ENCODE measurements around the gene FAM83F.
"Not testable (repeated sequence)": the region's sequence is repeated elsewhere in the genome, so short reads cannot be mapped to it uniquely, and the experiment has no call there.

FAM83F gene

GRCh38 chr22:40024201-40025061, 29.7 kb downstream of the FAM83F start:
- ATAC-seq, result peak; percentile 94
- no peak for TF ChIP-seq ZFP30 (CRISPR knock-in tag; IDR thresholded peaks at IDR 0.05)
- TF ChIP-seq TSHZ2 (CRISPR knock-in tag; IDR thresholded peaks at IDR 0.05), result no peak
- no peak for TF ChIP-seq TOX (CRISPR knock-in tag; IDR thresholded peaks at IDR 0.05; ENCODE audit: borderline replicate concordance)
- TF ChIP-seq OSR1 (CRISPR knock-in tag; IDR thresholded peaks at IDR 0.05), result no peak
- TF ChIP-seq RARB (CRISPR knock-in tag; IDR thresholded peaks at IDR 0.05), result no peak
- TF ChIP-seq GLIS3 (CRISPR knock-in tag; IDR thresholded peaks at IDR 0.05), result no peak

GRCh38 chr22:40025062-40025379, 30.3 kb downstream of the FAM83F start:
- not testable (repeated sequence) for ATAC-seq

- no peak for TF ChIP-seq ISL1 (CRISPR knock-in tag; IDR thresholded peaks at IDR 0.05)
- no peak for TF ChIP-seq ZFP30 (CRISPR knock-in tag; IDR thresholded peaks at IDR 0.05)
- ATAC-seq, result no peak
Observed at GRCh38 chr22:40025856-40026255, 31.1 kb downstream of the FAM83F start.

GRCh38 chr22:40026641-40027040, 31.9 kb downstream of the FAM83F start:
- ATAC-seq, result no peak
- no peak for TF ChIP-seq ZNF8 (CRISPR knock-in tag; IDR thresholded peaks at IDR 0.05)

- ATAC-seq, result no peak
- TF ChIP-seq ZNF565 (CRISPR knock-in tag; conservative IDR thresholded peaks at IDR 0.05; ENCODE audit: low read depth) (no peak), TSHZ2 (CRISPR knock-in tag; IDR thresholded peaks at IDR 0.05) (no peak), ZNF8 (CRISPR knock-in tag; IDR thresholded peaks at IDR 0.05) (no peak), CSRNP3 (CRISPR knock-in tag; IDR thresholded peaks at IDR 0.05) (no peak), TCF4 (CRISPR knock-in tag; IDR thresholded peaks at IDR 0.05; ENCODE audit: borderline replicate concordance) (no peak), ESRRG (CRISPR knock-in tag; IDR thresholded peaks at IDR 0.05) (no peak), BACH2 (CRISPR knock-in tag; IDR thresholded peaks at IDR 0.05; ENCODE audit: borderline replicate concordance) (no peak), RARB (CRISPR knock-in tag; IDR thresholded peaks at IDR 0.05) (no peak), PATZ1 (CRISPR knock-in tag; IDR thresholded peaks at IDR 0.05; ENCODE audit: borderline replicate concordance) (no peak)
Observed at GRCh38 chr22:40027191-40028097, 32.7 kb downstream of the FAM83F start.
